Parathyroid adenoma (tissue), 2 donors: ENCODE measurements around the gene FKBP6.
"Not testable (repeated sequence)": the region's sequence is repeated elsewhere in the genome, so short reads cannot be mapped to it uniquely, and the experiment has no call there.

Source experiments
- H2AFZ ChIP-seq: fragments of 300-600 bp; sonication (generic); one replicate; pipeline ENCODE4 v1.7.0; 2017; ENCODE audit warnings: antibody characterized with exemption, mild to moderate bottlenecking
- H3K27ac ChIP-seq: fragments of 300-600 bp; sonication (generic); one replicate; pipeline ENCODE4 v1.7.0; 2017
- H3K27me3 ChIP-seq: fragments of 300-600 bp; sonication (generic); one replicate; pipeline ENCODE4 v1.7.0; 2017; ENCODE audit warnings: low read length; ENCODE audit not compliant: control insufficient read depth, insufficient read depth
- H3K36me3 ChIP-seq: fragments of 300-600 bp; sonication (generic); one replicate; pipeline ENCODE4 v1.7.0; 2017; ENCODE audit warnings: low read length; ENCODE audit not compliant: control insufficient read depth, insufficient read depth
- H3K4me1 ChIP-seq: fragments of 300-600 bp; sonication (generic); one replicate; pipeline ENCODE4 v1.7.0; 2017; ENCODE audit warnings: control low read depth
- H3K4me2 ChIP-seq: fragments of 300-600 bp; sonication (generic); one replicate; pipeline ENCODE4 v1.7.0; 2017; ENCODE audit warnings: low read length
- H3K4me3 ChIP-seq: fragments of 300-600 bp; sonication (generic); one replicate; pipeline ENCODE4 v1.7.0; 2017; ENCODE audit warnings: low read depth, low read length
- H3K79me2 ChIP-seq: fragments of 300-600 bp; sonication (generic); one replicate; pipeline ENCODE4 v1.7.0; 2017; ENCODE audit warnings: control low read depth
- H3K9ac ChIP-seq: fragments of 300-600 bp; sonication (generic); one replicate; pipeline ENCODE4 v1.7.0; 2017; ENCODE audit warnings: mild to moderate bottlenecking
- H3K9me3 ChIP-seq: fragments of 300-600 bp; sonication (generic); one replicate; pipeline ENCODE4 v1.7.0; 2017; ENCODE audit warnings: low read length; ENCODE audit not compliant: control insufficient read depth
- CTCF ChIP-seq: fragments of 300-600 bp; sonication (generic); IDR thresholded peaks from one replicate; pipeline ENCODE4 v1.7.0; 2017; ENCODE audit warnings: antibody characterized with exemption, mild to moderate bottlenecking
- donor health status: primary hyperparathyroidism.

Gene FKBP6

GRCh38 chr7:73376671-73377412 is 48.9 kb downstream of the FKBP6 start:
- no peaks in the 10 kb centered on the region for H3K4me1 ChIP-seq

GRCh38 chr7:73377413-73378200 is 49.6 kb downstream of the FKBP6 start:
- Histone ChIP-seq H2AFZ (peak overlapping the region; percentile 72), H3K4me2 (peak overlapping the region; percentile 44), H3K4me3 (peak overlapping the region; percentile 34)
- not testable (repeated sequence) for H3K27ac ChIP-seq, H3K9me3 ChIP-seq, H3K4me1 ChIP-seq, H3K27me3 ChIP-seq, H3K9ac ChIP-seq, H3K79me2 ChIP-seq, H3K36me3 ChIP-seq

More at GRCh38 chr7:73376671-73377412, 48.9 kb downstream of the FKBP6 start:
- Histone ChIP-seq H3K79me2 (no peaks in the 10 kb centered on the region), H3K4me3 (no peak overlapping the region), H3K27ac (no peak overlapping the region), H3K27me3 (no peaks in the 10 kb centered on the region), H2AFZ (no peak overlapping the region), H3K36me3 (no peaks in the 10 kb centered on the region), H3K9me3 (no peaks in the 10 kb centered on the region), H3K4me2 (no peak overlapping the region), H3K9ac (no peak overlapping the region)
- no peak for TF ChIP-seq CTCF

GRCh38 chr7:73382934-73383503 is 55.1 kb downstream of the FKBP6 start:
- H3K79me2 ChIP-seq: no peaks in the 10 kb centered on the region
- H3K9me3 ChIP-seq: peaks cover 4% of the 10 kb centered on the region
- no peak overlapping the region for H3K4me3 ChIP-seq
- no peak for TF ChIP-seq CTCF
- H2AFZ ChIP-seq: no peak overlapping the region
- H3K4me1 ChIP-seq: no peaks in the 10 kb centered on the region
- H3K27ac ChIP-seq: no peak overlapping the region
- no peak overlapping the region for H3K9ac ChIP-seq
- no peaks in the 10 kb centered on the region for H3K36me3 ChIP-seq
- H3K27me3 ChIP-seq: no peaks in the 10 kb centered on the region
- H3K4me2 ChIP-seq: no peak overlapping the region

GRCh38 chr7:73387221-73387828 is 59.4 kb downstream of the FKBP6 start:
- Histone ChIP-seq H3K9ac (no peak overlapping the region), H3K36me3 (no peaks in the 10 kb centered on the region), H3K4me3 (no peak overlapping the region), H3K79me2 (no peaks in the 10 kb centered on the region), H2AFZ (no peak overlapping the region), H3K27ac (no peak overlapping the region), H3K4me2 (no peak overlapping the region), H3K4me1 (no peaks in the 10 kb centered on the region), H3K27me3 (no peaks in the 10 kb centered on the region), H3K9me3 (peaks cover 4% of the 10 kb centered on the region)
- no peak for TF ChIP-seq CTCF

- H3K36me3 ChIP-seq: no peaks in the 10 kb centered on the region
- no peaks in the 10 kb centered on the region for H3K27me3 ChIP-seq
- H3K4me3 ChIP-seq: no peak overlapping the region
- no peak overlapping the region for H3K4me2 ChIP-seq
- H3K4me1 ChIP-seq: no peaks in the 10 kb centered on the region
- no peak overlapping the region for H3K27ac ChIP-seq
- H3K9ac ChIP-seq: no peak overlapping the region
- peaks cover 4% of the 10 kb centered on the region for H3K9me3 ChIP-seq
- no peaks in the 10 kb centered on the region for H3K79me2 ChIP-seq
- no peak overlapping the region for H2AFZ ChIP-seq
- TF ChIP-seq CTCF: no peak
Observed at GRCh38 chr7:73387908-73388414, 60.0 kb downstream of the FKBP6 start.
